GM23248 (cell line): ENCODE results near the gene HPGD. TPM values are rescaled to one million over a fixed set of nuclear protein-coding genes. Genes with fewer than 3 reads are reported as not detected.

Source experiments
- DNase-seq: peaks from one replicate; pipeline ENCODE4 v3.0.0-alpha.2; 2015
- H2AFZ ChIP-seq: fragments of 200-600 bp; sonication (generic); 2 replicates; pipeline ENCODE4 v1.6.1; 2016; ENCODE audit warnings: antibody characterized with exemption
- H3F3A ChIP-seq: fragments of 200-600 bp; sonication (generic); 2 replicates; pipeline ENCODE4 v1.6.1; 2016; ENCODE audit warnings: mild to moderate bottlenecking, antibody characterized with exemption, mixed run types; ENCODE audit not compliant: insufficient read depth
- H3K27ac ChIP-seq: fragments of 200-600 bp; sonication (generic); 2 replicates; pipeline ENCODE4 v1.5.1; 2016; ENCODE audit warnings: mild to moderate bottlenecking
- H3K27me3 ChIP-seq: fragments of 200-600 bp; sonication (generic); replicated peaks from 2 replicates; pipeline ENCODE4 v1.6.1; 2016; ENCODE audit warnings: mild to moderate bottlenecking; ENCODE audit not compliant: insufficient read depth
- H3K36me3 ChIP-seq: fragments of 200-600 bp; sonication (generic); 2 replicates; pipeline ENCODE4 v1.6.1; 2016; ENCODE audit warnings: low read depth, mild to moderate bottlenecking
- H3K4me1 ChIP-seq: fragments of 200-600 bp; sonication (generic); 2 replicates; pipeline ENCODE4 v1.6.1; 2016; ENCODE audit warnings: mild to moderate bottlenecking; ENCODE audit not compliant: insufficient read depth
- H3K4me2 ChIP-seq: fragments of 200-600 bp; sonication (generic); one replicate; pipeline ENCODE4 v1.6.1; 2016; ENCODE audit warnings: mild to moderate bottlenecking; ENCODE audit not compliant: unreplicated experiment
- H3K4me3 ChIP-seq: fragments of 200-600 bp; sonication (generic); 2 replicates; pipeline ENCODE4 v1.5.1; 2016; ENCODE audit warnings: mild to moderate bottlenecking
- H3K79me2 ChIP-seq: fragments of 200-600 bp; sonication (generic); 2 replicates; pipeline ENCODE4 v1.6.1; 2016; ENCODE audit warnings: mild to moderate bottlenecking; ENCODE audit not compliant: insufficient read depth
- H3K9ac ChIP-seq: fragments of 200-600 bp; sonication (generic); 2 replicates; pipeline ENCODE4 v1.6.1; 2016; ENCODE audit warnings: mild to moderate bottlenecking
- H3K9me2 ChIP-seq: fragments of 200-600 bp; sonication (generic); 2 replicates; pipeline ENCODE4 v1.6.1; 2016; ENCODE audit warnings: mixed run types, mild to moderate bottlenecking, moderate library complexity; ENCODE audit not compliant: insufficient read depth
- H3K9me3 ChIP-seq: fragments of 200-600 bp; sonication (generic); one replicate; pipeline ENCODE4 v1.6.1; 2017; ENCODE audit warnings: low read depth
- H4K20me1 ChIP-seq: fragments of 200-600 bp; sonication (generic); 2 replicates; pipeline ENCODE4 v1.6.0; 2016; ENCODE audit not compliant: insufficient read depth
- EZH2 ChIP-seq: fragments of 200-600 bp; sonication (generic); IDR thresholded peaks from 2 replicates; pipeline ENCODE4 v1.6.1; 2018; ENCODE audit warnings: antibody characterized with exemption, mild to moderate bottlenecking; ENCODE audit not compliant: insufficient read depth, poor library complexity, severe bottlenecking
- EZH2phosphoT487 ChIP-seq: fragments of 200-600 bp; sonication (generic); IDR thresholded peaks from 2 replicates; pipeline ENCODE4 v1.6.1; 2018; ENCODE audit warnings: antibody characterized with exemption, moderate library complexity, mild to moderate bottlenecking, low read depth; ENCODE audit not compliant: insufficient read depth
- WGBS, 2 experiments: methylation state at CpG; one replicate each; pipeline ENCODE4 v1.1.6; 2015 to 2017; ENCODE audit warnings: low lambda C conversion rate in 2 of 2, low coverage in 1 of 2; ENCODE audit errors: missing lambda C conversion rate in 2 of 2; 5-methylcytosine and 5-hydroxymethylcytosine counted together
- in situ Hi-C: fragments of 300-500 bp; cut with MboI; formaldehyde crosslinking; loops from 2 replicates; pipeline ENCODE4 v1.15.0; 2020
- polyA plus RNA-seq: library from polyadenylated mRNA; unstranded; fragments of >200 nt; fragmentation: Nextera tagmentation; extraction: Ambion mirVana; gene quantifications from 2 replicates; pipeline ENCODE4 v1.2.1, GENCODE V29; 2016
- total RNA-seq: library from RNA; depleted of rRNA; stranded (reverse); fragments of >200 nt; shearing (Covaris generic); gene quantifications from 2 replicates; pipeline ENCODE4 v1.2.3, GENCODE V29; 2014

HPGD gene
- total and polyA plus RNA-seq, 2 experiments from 2014 or later = not detected

- Histone ChIP-seq H3K9ac (no peak overlapping the region), H3K36me3 (no peaks in the 10 kb centered on the region), H3K9me2 (no peaks in the 10 kb centered on the region), H3K4me1 (no peaks in the 10 kb centered on the region), H3K27ac (no peak overlapping the region), H4K20me1 (no peaks in the 10 kb centered on the region), H3K79me2 (no peaks in the 10 kb centered on the region), H3K9me3 (no peaks in the 10 kb centered on the region), H3K4me3 (no peak overlapping the region), H3K4me2 (no peak overlapping the region), H3K27me3 (peaks cover 26% of the 10 kb centered on the region), H3F3A (no peaks in the 10 kb centered on the region), H2AFZ (no peak overlapping the region)
- TF ChIP-seq EZH2phosphoT487 (no peak), EZH2 (no peak)
- 59 to 63% methylated on average over 2 of the region's 2 CpGs for whole genome bisulfite sequencing, 2 experiments
- in situ Hi-C loops = no loop called here
- DNase-seq = no peak
These were observed 70.5 kb downstream of the HPGD start for GRCh38 chr4:174451718-174452296.

- no peaks in the 10 kb centered on the region for H4K20me1 ChIP-seq
- H3K9ac ChIP-seq = no peak overlapping the region
- no peak overlapping the region for H3K27ac ChIP-seq
- H3K9me3 ChIP-seq = no peaks in the 10 kb centered on the region
- in situ Hi-C loops = no loop called here
- H3K79me2 ChIP-seq = no peaks in the 10 kb centered on the region
- no peaks in the 10 kb centered on the region for H3F3A ChIP-seq
- no peak overlapping the region for H2AFZ ChIP-seq
- no peaks in the 10 kb centered on the region for H3K9me2 ChIP-seq
- H3K4me1 ChIP-seq = no peaks in the 10 kb centered on the region
- H3K4me2 ChIP-seq = no peak overlapping the region
- peaks cover 19% of the 10 kb centered on the region for H3K27me3 ChIP-seq
- no peak overlapping the region for H3K4me3 ChIP-seq
- WGBS, 2 experiments = 7 to 8% methylated on average over 3 of the region's 3 CpGs
- TF ChIP-seq EZH2phosphoT487 (no peak), EZH2 (no peak)
- DNase-seq = no peak
- H3K36me3 ChIP-seq = no peaks in the 10 kb centered on the region
These were observed 71.5 kb downstream of the HPGD start for GRCh38 chr4:174450786-174451125.

GRCh38 chr4:174449944-174450785 lies 72.1 kb downstream of the HPGD start:
- TF ChIP-seq EZH2phosphoT487 (no peak), EZH2 (no peak)
- Histone ChIP-seq H3K9me2 (no peaks in the 10 kb centered on the region), H2AFZ (no peak overlapping the region), H3K4me3 (no peak overlapping the region), H4K20me1 (no peaks in the 10 kb centered on the region), H3K4me1 (no peaks in the 10 kb centered on the region), H3K27ac (no peak overlapping the region), H3K9me3 (no peaks in the 10 kb centered on the region), H3K4me2 (no peak overlapping the region), H3K9ac (no peak overlapping the region), H3K79me2 (no peaks in the 10 kb centered on the region), H3F3A (no peaks in the 10 kb centered on the region), H3K27me3 (peaks cover 19% of the 10 kb centered on the region), H3K36me3 (no peaks in the 10 kb centered on the region)
- WGBS, 2 experiments = 11 to 12% methylated on average over 5 of the region's 5 CpGs
- DNase-seq = no peak
- in situ Hi-C loops = no loop called here

- no peaks in the 10 kb centered on the region for H3K4me1 ChIP-seq
- no peak overlapping the region for H3K4me2 ChIP-seq
- no peak overlapping the region for H3K9ac ChIP-seq
- H3K9me3 ChIP-seq = no peaks in the 10 kb centered on the region
- in situ Hi-C loops = no loop called here
- H3K79me2 ChIP-seq = no peaks in the 10 kb centered on the region
- no peaks in the 10 kb centered on the region for H3K36me3 ChIP-seq
- peaks cover 28% of the 10 kb centered on the region for H3K27me3 ChIP-seq
- H3F3A ChIP-seq = no peaks in the 10 kb centered on the region
- no peak for DNase-seq
- no peaks in the 10 kb centered on the region for H4K20me1 ChIP-seq
- H3K4me3 ChIP-seq = no peak overlapping the region
- H2AFZ ChIP-seq = no peak overlapping the region
- 33 to 47% methylated on average over 1 of the region's 1 CpG for WGBS, 2 experiments
- TF ChIP-seq EZH2phosphoT487 = no peak
- TF ChIP-seq EZH2 = no peak
- H3K9me2 ChIP-seq = no peaks in the 10 kb centered on the region
- no peak overlapping the region for H3K27ac ChIP-seq
These were observed 73.1 kb downstream of the HPGD start for GRCh38 chr4:174449152-174449551.
